Adipose tissue (tissue), 3 donors: ENCODE measurements around the gene ITGA5. TPM values are rescaled to one million over a fixed set of nuclear protein-coding genes. Genes with fewer than 3 reads are reported as not detected.

Experiments used
- H3K27ac ChIP-seq: one replicate; pipeline ENCODE4 v1.5.1; 2013; ENCODE audit warnings: low read depth, low read length
- WGBS, 3 donors: extraction: QIAGEN DNeasy Blood & Tissue Kit; methylation state at CpG; one replicate each; pipeline ENCODE4 v1.1.7; 2013; 5-methylcytosine and 5-hydroxymethylcytosine counted together
- polyA plus RNA-seq, 3 donors: library from polyadenylated mRNA; stranded (reverse); fragments of 200-250 nt; gene quantifications; one replicate each; pipeline ENCODE4 v1.2.3, GENCODE V29; 2013
- donor health status: healthy with polysubstance abuse.
- donor health status: Bipolar disorder and iron deficiency.
- donor health status: healthy.

ITGA5 gene
- polyA plus RNA-seq, 3 donors, result 17.6 to 79.0 (median 61.3) TPM

DNA sequence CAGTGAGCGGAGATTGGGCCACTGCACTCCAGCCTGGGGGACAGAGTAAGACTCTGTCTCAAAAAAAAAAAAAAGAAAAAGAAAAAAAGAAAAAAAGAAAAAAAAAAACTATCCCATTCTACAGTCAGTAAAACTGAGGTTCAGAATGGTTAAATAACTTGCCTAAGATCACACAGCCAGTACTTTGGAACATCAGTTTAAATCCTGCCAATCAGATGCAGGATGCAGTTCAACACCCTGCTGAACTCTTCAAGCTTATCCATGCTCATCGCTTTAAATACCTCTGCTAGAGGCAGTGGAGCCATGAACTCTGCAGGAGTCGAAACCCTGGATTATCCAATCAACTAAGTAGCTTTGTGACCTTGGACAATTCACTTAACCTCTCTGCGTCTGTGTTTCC, 37.9 kb downstream of the ITGA5 start:
- WGBS, 3 donors, result 85 to 96% (median 95%) methylated on average over 4 of the region's 4 CpGs

DNA sequence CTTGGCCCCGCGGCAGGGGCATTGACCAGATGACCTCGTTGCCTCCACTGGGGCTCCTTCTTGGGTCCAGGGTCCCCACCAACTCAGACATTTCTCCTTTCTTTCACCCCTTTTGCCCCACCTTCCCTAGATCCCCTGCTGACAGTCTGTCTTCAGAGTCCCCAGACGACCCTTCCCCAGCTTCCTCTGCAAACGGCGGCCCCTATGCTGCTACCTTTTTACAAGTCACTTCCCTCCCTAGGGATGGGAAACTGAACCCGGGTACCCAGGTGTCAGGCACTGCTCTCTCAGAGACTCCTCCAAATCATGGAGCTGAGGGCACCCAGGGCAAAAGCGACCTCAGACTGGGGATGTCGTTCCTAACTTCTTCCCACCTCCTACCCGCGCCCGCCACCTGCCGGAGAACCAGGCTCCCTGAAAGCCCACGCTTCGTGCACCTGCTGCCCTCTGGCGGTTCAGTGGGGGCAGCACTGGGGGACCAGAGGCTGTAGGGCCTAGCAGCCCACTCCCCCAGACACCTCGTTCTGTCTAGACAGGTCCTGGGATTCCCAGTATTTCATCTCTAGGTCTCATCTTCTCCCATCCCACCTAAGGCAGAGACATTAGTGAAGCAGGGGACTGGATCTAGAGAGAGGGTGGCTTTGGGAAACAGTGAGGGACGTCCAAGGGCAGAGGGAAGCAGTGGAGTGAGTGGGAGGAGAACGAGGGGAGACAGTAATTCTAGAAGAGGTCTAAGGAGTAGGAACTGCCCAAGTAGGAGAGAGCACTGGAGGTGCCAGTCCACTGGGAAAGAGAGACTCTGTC, 39.5 kb downstream of the ITGA5 start:
- 10 to 15% (median 15%) methylated on average over 19 of the region's 19 CpGs for WGBS, 3 donors
- H3K27ac ChIP-seq, result no peak overlapping the region

More for the DNA sequence above, 37.9 kb downstream of the ITGA5 start:
- H3K27ac ChIP-seq, result no peak overlapping the region

DNA sequence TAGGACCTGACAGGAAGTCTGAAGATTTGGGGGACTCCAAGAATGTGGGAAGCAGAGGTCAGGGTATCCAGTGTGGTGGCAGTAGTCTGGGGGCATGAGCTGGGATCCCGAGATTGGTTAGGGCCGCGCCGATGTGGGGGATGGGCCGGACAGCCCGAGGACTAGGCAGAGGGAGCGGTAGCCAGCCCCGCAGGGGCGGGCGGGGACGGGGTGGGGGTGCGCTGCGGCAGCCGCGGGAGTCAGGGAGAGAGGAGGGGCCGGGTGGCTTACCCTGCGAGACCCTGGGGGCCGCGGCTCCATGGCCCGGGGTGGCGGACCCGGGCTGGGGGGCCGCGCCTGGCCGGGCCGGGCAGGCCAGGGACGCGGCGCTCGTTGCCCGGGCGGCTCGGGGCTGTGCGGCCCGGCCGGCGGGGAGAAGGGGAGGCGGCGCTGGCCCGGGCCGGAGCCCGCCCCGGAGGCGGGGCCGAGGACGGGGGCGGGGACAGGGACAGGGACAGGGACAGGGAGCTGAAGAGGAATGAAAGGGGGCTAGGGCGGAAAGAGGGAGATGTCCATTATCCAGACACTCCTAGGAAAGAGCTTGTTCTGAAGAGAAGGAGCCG, 40.2 kb downstream of the ITGA5 start:
- WGBS, 3 donors, result 12 to 32% (median 24%) methylated on average over 30 to 48 of the region's 49 CpGs
- H3K27ac ChIP-seq, result no peak overlapping the region

DNA sequence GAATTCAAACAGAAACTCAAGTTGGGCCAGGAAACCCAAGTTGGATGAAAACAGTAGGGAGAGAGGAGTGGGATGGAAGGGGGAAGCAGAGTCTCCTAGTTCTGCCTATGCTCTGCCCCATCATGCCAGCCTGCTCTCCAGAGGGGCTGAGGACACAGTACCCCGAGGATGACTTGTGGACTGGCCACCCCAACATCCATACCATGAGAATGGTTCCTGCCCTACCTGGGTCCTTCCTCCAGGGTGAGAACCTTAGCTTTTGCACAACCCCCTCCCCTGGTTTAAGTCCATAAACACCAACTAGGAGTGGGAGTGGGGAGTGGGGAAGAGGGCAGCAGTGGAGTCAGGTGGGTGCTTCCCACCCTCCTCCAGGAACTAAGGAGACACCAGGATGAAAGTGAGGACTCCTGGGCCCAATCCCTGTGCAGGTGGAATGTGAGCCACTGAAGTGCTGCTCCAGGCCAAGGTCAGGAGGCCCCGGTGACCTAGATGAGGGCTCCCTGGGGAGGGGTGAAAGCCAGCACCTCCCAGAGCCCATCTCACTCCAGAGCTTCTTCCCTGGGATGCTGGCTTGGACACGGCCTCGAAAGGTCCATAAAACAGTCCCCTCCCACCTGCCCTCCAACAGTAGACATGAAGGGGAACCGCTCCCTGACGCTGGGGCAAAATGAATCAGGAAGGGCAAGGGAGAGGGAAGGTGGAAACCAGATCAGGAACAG, 41.1 kb downstream of the ITGA5 start:
- no peak overlapping the region for H3K27ac ChIP-seq
- WGBS, 3 donors, result 73 to 84% (median 81%) methylated on average over 6 of the region's 6 CpGs

DNA sequence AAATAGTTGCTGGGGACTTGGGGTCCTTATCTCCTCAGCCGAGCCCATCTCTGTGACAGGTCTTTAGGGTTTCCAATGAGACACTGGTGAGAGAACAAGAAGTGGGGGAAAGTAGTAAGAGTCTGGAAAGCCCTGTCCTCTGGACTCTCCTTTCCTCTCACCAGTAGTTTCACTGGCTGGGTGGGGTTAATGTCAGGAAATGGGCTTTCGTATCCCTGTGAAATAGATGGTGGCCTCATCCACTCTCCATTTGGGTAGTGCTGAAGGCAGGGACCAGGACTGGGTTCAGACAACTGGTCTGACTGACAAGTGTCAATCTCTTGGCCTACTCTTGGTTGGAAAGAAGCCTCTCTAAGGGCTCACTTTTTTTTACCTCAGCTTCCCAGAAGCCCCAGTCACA, 42.1 kb downstream of the ITGA5 start:
- WGBS, 3 donors, result 52 to 84% (median 53%) methylated on average over 2 of the region's 2 CpGs
- H3K27ac ChIP-seq, result no peak overlapping the region

DNA sequence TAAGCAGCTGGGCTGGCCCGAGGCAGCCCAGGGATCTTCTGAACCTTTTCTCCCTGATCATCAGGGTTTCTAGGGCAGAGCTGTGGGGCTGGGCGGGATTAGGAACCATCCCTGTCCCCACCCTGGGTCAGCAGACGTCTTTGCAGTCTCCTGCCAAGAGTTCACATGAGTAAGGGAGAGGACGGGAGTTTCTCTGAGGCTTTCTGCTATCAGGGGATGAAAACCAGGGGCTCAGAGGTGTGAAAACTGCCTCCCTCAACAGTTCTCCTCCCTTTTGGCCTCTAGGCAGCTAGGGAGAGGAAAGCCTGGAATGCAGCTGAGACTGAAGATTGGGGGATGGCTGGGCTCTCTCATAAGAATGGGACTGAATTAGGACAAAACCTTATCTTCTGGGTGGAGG, 42.5 kb downstream of the ITGA5 start:
- no peak overlapping the region for H3K27ac ChIP-seq
- WGBS, 3 donors, result 59 to 73% (median 59%) methylated on average over 4 of the region's 4 CpGs

DNA sequence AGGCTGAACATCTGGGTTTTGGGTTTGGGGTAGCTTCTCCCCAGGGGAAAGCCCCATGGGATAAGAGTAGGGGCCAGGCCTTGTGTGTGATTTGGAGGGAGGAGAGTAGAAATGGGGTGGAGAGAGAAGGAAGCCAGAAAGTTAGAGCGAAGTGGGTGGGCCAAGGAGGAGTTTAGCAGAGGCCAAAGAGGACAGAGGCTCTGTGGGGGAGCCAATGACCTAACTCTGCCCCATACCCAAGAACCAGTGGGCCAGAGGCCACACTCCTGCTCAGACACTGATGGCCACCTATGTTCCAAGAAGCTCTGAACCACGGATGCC, 43.8 kb downstream of the ITGA5 start:
- H3K27ac ChIP-seq, result no peak overlapping the region
- 48 to 76% (median 71%) methylated on average over 2 of the region's 2 CpGs for WGBS, 3 donors

DNA sequence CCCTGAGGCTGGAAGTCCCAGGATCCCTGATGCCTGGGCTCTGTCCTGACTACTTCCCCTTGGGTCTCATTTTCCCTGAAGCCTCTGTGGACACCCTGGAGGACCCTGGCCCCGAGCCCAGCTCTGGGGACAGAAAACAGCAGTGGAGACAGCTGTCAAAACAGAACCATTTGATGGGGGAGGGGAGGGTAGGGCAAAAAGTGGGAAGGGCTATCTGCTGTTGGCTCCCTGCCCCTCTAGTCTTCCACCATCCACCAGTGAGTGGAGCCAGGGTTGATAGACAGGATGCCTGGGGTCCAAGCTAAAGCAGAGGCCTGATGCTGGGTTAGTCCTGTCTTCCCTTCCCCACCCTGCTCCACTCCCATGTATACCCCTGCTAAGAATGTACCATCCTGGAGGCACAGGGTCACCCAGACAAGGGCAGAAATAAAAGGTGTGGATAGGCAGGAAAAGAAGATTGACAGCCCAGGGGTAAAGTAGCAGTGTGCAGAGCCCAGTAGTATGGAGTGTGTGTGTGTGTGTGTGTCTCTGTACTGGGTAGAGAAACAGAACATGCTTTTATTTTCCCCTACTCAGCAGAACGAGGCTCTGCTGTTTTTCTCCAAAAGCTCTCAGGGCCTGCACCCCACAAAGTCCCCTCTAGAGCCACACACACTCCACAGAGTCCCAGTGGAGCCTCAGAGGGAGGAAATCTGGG, 44.4 kb downstream of the ITGA5 start:
- no peak overlapping the region for H3K27ac ChIP-seq
- 36 to 56% (median 43%) methylated on average over 2 of the region's 2 CpGs for WGBS, 3 donors

DNA sequence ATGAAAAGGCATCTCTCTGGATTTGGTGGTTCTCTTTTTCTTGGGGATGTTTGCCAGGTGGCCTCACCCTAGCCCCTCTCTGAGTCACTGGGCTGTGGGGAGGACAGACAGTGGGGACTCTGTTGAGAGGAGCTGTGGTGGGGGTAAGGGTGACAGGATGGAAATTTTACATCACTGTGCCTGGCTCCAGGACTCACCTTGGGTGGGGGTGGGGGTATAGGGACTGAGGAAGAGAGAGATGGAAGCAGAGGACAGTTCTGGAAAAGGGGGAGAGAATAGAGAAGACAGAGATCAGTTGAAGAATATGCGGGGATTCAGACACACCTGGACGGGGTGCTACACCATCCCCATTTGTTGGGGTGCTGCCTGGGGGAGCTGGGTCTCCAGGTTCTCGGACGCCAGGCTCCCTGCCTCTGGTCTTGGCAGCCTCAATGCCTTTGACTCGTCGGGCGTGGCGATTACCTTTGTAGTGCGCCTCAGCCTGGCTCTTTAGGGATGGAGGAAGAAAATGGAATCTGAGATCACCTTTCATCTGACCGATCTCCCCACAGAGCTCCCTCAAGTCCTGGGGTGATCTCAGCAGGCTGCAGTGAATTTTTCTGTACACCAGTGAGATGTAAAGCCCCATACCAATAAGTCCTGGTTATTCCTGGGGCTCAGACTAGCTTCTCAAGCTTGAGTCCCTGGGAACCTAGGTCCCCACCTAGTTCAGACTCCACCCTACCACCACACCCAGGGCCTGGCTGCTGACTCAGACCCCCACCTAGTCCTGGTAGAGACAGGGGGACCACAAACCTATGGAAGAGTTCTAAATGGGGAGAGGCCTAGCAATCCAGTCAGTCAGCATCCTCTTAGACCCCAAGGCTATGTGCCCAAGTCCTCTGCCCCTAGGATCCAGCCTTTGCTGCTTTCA, 45.2 kb downstream of the ITGA5 start:
- 89 to 92% (median 91%) methylated on average over 10 of the region's 10 CpGs for WGBS, 3 donors
- H3K27ac ChIP-seq, result no peak overlapping the region

DNA sequence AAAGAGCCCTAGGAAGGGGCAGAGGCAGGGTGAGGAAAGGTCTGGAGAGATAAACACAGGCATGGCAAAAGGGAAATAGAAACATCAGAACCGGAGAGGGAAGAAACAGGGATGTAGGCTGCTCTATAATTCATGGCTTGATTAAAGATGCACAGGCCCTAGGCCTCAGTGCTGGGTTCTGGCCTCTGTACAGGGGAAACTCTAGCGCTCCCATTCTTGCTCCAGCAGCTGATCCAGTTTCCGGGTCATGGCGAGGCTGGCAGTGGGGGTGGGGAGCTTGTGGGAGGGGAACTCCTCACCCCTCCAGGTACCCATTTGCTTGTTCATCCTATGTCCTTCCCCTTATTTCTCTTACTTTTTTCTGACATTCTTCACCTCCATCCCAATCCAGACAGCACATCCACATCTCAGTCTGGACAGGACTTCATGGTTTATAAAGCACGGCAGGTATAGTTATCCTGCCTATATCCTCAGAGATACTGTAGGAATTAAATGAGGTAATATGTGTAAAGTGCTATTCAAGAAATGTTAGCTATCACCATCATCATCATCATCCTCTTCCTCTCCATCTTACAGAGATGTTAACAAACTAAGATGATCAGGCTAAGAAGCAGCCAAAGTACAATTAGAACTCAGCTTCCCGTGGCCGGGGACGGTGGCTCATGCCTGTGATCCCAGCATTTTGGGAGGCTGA, 46.8 kb downstream of the ITGA5 start:
- no peak overlapping the region for H3K27ac ChIP-seq
- 42 to 70% (median 46%) methylated on average over 8 of the region's 8 CpGs for WGBS, 3 donors

DNA sequence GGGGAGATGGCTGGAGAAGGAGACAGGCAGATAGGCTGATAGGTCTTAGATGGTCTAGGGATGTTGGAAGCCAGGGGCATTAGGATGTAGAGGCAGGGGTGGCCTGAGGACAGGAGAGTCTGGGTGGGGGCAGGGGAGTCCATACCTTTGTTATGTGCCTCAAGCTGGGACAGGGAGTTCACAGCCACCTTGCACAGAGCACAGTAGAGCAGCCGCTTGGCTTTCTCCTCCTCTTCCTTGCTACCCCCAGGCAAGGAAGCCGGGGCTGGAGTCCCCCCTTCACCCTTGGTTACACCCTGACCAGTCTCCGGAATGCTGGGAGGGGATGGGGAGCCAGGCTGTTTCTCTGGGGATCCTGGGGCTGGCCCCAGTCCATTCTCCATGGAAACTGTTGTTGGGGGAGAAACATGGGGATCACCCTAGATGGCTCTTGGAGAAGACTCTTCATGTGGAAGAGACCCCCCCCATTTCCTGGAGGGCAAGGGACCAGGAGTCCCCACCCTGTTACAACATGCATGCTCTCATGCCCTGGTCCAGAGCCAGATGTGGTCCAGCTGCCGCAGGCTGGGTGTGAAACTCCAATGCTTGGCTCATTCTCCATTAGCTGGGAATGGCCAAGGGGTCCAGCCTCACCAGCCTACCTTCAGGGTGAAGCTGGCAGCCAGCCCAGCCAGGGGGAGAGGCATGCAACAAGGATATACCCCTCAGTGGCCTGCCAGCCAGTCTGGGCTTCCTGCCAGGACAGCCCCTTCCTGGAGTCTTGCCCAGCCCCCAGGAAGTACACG, 47.5 kb downstream of the ITGA5 start:
- 33 to 66% (median 44%) methylated on average over 4 to 5 of the region's 5 CpGs for WGBS, 3 donors
- H3K27ac ChIP-seq, result no peak overlapping the region

DNA sequence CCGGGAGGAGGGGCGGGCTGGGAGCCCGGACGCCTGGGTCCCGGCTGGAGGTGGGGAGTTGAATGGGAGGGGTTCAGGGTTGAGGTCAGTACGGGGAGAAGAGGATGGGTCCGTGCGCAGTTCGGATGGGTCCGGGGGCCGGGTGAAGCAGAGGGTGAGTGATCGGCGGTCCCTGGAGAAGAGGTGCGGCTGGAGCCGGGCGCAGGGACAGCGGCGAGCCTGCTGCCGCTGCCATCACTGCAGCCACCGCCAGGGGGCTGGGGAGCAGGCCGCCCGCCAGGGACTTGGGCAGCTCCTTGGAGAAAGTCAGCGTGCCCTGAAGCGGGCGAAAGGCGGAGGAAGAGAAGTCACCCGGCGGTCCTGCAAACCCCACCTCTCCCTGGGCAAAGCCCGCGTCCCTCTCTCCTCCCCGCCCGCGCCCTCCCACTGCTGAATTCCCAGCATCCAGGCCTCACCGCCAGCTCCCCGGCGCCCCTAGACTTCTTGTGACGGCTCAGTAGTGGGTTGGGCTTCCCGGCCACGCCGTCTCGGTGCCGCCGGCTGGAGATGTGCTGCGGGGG, 48.8 kb downstream of the ITGA5 start:
- H3K27ac ChIP-seq, result no peak overlapping the region
- WGBS, 3 donors, result 17 to 35% (median 28%) methylated on average over 32 to 44 of the region's 44 CpGs

DNA sequence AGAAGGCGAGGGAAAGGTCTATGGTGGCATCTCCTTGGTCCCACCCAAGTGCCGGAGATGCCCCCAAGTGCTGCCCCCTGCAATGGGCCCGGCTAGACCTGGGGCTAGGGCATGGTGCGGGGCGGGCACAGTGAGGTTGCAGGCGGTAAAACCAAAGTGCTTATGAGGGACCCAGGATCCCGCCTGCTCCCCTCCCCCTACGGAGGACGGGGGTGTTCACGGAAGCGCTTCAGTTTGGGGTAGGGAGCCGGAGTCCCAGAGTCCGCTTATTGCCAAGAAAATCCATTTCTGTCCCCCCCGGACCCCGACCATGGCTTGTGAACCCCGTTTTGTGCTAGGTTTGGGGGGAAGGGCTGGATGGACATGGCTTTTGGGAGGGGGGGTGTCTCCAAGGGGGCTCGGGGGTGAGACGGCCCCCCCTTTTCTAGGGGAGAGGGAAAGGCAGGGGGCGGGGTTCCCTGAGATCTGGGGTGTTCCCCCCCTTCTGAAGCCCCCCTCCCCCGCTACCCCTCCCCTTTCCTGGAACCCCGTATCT, 49.4 kb downstream of the ITGA5 start:
- H3K27ac ChIP-seq, result no peak overlapping the region
- whole genome bisulfite sequencing, 3 donors, result 33 to 56% (median 39%) methylated on average over 19 to 20 of the region's 21 CpGs

DNA sequence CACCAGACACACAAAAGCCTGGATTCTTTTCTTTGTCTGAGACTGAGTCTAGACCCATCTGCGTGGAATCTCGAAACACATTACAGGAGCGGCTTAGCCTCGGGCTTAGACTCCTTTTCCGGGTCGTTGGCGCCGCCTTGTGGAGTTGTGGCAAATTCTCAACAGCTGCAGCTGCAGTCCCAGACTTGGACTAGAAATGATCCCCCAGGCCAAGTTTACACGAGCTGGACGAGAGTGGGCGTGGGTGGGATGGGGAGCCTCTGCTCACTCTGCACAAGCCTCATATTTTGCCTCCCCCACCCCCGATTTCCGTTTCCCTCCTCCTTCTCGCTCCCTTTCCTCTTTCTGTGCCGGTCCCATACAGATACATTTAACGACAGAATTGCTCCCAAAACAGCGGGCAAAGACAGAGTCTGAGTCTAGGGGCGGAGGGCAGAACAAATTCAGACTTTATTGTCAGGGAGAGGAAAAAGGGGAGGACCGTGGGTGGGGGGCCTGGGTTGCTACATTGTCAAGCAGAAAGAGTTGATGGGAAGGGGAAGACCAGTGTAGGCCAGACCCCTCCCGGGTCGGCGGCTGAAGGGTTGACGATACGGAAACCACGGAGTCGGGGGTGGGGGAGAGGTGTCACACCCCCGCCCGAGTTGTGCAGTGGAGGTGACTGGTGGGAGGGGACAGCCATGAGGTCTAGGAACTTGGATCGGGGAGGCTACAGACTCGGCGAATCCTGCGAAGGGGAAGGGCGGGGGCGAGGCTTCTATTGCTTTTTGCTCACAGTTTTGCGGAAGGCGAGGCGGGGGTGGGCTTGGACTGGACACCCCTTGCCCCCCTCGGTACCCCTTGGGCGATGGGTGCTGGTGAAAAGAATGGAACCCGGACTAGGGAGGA, 50.1 kb downstream of the ITGA5 start:
- WGBS, 3 donors, result 22 to 27% (median 22%) methylated on average over 39 to 40 of the region's 40 CpGs
- no peak overlapping the region for H3K27ac ChIP-seq

DNA sequence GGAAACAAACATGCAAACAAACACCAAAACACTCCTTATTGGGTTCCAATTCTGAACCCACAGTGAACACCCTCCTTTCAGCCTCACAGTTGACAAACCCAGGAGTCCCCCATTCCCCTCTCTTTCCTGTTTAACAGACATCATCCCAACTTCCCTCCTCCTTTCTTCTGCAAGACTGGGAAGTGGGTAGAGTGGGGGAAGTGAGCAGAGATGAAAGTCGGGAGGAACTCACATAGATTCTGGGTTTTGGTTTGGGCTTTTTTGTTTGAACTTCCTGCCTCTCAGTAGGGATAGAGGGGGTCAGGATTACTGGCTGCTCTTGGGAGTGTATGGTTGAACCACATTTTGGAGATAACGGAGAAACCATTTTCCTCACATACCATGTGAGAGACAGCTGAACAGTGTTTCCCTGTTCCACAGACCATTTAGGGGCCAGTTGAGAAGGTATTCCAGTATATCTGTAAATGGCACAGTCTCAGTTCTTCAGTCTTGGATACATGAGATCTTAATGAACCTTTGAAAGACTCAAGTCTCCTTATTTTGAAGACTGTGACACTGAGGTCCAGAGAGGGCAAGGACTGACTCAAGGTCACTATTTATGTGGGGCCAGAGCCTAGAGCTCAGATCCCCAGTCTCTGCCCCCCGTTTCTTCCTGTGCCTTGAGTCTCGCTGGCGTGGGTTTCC, 50.9 kb downstream of the ITGA5 start:
- WGBS, 3 donors, result 16 to 28% (median 20%) methylated on average over 5 of the region's 5 CpGs
- no peak overlapping the region for H3K27ac ChIP-seq
